MM.1S (cell line): Measurements from ENCODE around the gene SNW1.

Experiments
- EZH2 ChIP-seq: fragments of 300-600 bp; sonication (generic); optimal IDR thresholded peaks from 2 replicates; pipeline ENCODE3; 2017; ENCODE audit warnings: low read depth, mild to moderate bottlenecking, antibody characterized with exemption, low read length, mixed read lengths
- EZH2phosphoT487 ChIP-seq: fragments of 300-600 bp; sonication (generic); IDR thresholded peaks from 2 replicates; pipeline ENCODE4 v1.6.1; 2018; ENCODE audit warnings: antibody characterized with exemption, low read length
- TF ChIP-seq, protein P1 (sequence below): fragments of 300-600 bp; sonication (generic); IDR thresholded peaks from 2 replicates; pipeline ENCODE4 v1.5.1; 2016; ENCODE audit warnings: antibody characterized with exemption, low read length, mixed read lengths

DNA sequence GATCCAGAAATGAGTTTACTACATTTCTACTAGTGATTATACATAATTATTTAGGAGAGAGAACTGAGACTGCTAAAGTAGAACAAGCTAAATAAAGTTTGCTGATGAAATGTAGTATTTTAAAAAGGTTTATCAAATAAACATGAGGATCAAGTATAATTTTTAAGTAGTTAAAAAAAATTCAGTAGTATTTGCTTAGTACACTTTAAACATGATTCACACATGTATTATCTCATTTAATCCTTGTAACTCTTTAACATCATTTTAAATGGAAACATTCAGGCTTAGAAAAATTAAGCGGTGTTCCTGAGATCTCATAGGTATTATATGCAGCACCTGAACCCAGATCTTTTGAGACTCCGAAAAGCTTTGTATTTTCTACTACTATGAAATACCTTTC, 8.7 kb downstream of the SNW1 start:
- TF ChIP-seq, protein P1, sequence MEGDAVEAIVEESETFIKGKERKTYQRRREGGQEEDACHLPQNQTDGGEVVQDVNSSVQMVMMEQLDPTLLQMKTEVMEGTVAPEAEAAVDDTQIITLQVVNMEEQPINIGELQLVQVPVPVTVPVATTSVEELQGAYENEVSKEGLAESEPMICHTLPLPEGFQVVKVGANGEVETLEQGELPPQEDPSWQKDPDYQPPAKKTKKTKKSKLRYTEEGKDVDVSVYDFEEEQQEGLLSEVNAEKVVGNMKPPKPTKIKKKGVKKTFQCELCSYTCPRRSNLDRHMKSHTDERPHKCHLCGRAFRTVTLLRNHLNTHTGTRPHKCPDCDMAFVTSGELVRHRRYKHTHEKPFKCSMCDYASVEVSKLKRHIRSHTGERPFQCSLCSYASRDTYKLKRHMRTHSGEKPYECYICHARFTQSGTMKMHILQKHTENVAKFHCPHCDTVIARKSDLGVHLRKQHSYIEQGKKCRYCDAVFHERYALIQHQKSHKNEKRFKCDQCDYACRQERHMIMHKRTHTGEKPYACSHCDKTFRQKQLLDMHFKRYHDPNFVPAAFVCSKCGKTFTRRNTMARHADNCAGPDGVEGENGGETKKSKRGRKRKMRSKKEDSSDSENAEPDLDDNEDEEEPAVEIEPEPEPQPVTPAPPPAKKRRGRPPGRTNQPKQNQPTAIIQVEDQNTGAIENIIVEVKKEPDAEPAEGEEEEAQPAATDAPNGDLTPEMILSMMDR, result no peak
- no peak for TF ChIP-seq EZH2phosphoT487
- no peak for TF ChIP-seq EZH2
